K562 (cell line): ENCODE results near the gene PLD1. TPM values are rescaled to one million over a fixed set of nuclear protein-coding genes. Genes with fewer than 3 reads are reported as not detected.

ENCODE experiments used
- ATAC-seq: fragments of 200-7000 bp; cut with Tn5 transposase; 3 replicates; pipeline ENCODE4 v1.9.1; 2020; ENCODE audit warnings: moderate library complexity
- BruUV-seq: library from RNA; stranded (reverse); fragments of 400-500 nt; replicated peaks from 2 replicates; lab custom pipeline; 2021; lab: Mats Ljungman, UMichigan
- CTCF ChIA-PET: fragments of 300-600 bp; formaldehyde crosslinking; extraction: SDS; loops from one replicate; lab custom pipeline; 2021; ENCODE audit warnings: low intra/inter-chr PET ratio; lab: Yijun Ruan, JAX
- POLR2A ChIA-PET: fragments of 300-600, 350-650 bp; sonication (Branson Sonifier 250); formaldehyde crosslinking; extraction: SDS; loops from one replicate; lab custom pipeline; 2021; ENCODE audit warnings: antibody characterized with exemption, inconsistent platforms; lab: Yijun Ruan, JAX
- DNase-seq, 4 experiments: peaks; one replicate each; pipeline versions ENCODE4 v3.0.0 to v3.0.0-alpha.2; 2011 to 2018; ENCODE audit warnings: low spot score in 3 of 4, mixed read lengths in 3 of 4; ENCODE audit errors: extremely low read depth in 1 of 4
- FAIRE-seq: peaks from 2 replicates; lab custom pipeline; 2011; peaks lifted over from hg19 to GRCh38; lab: Jason Lieb, UNC
- H2AFZ ChIP-seq: 2 replicates; pipeline ENCODE4 v1.6.0; 2011; ENCODE audit warnings: low read depth, low read length, control low read depth, inconsistent platforms
- H3K27ac ChIP-seq: fragments of 200-600 bp; 3 replicates; pipeline ENCODE4 v1.8.0; 2011; ENCODE audit warnings: low read depth, mild to moderate bottlenecking, control low read depth, inconsistent platforms, low read length, moderate library complexity, mixed read lengths; ENCODE audit errors: extremely low read depth
- H3K27me3 ChIP-seq, 2 experiments: fragments of 300-600 bp in 1 of 2; 2 replicates in 1 of 2; 3 replicates in 1 of 2; pipeline versions ENCODE4 v1.6.0 to v1.8.0; 2011; ENCODE audit warnings: inconsistent platforms in 2 of 2, low read length in 2 of 2, mild to moderate bottlenecking in 1 of 2, mixed read lengths in 1 of 2, moderate library complexity in 1 of 2; ENCODE audit not compliant: control insufficient read depth in 2 of 2, insufficient read depth in 2 of 2
- H3K36me3 ChIP-seq: fragments of 300-600 bp; 3 replicates; pipeline ENCODE4 v1.8.0; 2011; ENCODE audit warnings: mild to moderate bottlenecking, low read length, inconsistent platforms; ENCODE audit not compliant: control insufficient read depth, insufficient read depth
- H3K4me1 ChIP-seq, 2 experiments: fragments of 200-600 bp in 1 of 2; replicated peaks in 1 of 2; 2 replicates in 1 of 2; 3 replicates in 1 of 2; pipeline versions ENCODE4 v1.5.1 to v1.8.0; 2011; ENCODE audit warnings: inconsistent platforms in 2 of 2, low read length in 2 of 2, mild to moderate bottlenecking in 1 of 2, mixed read lengths in 1 of 2, moderate library complexity in 1 of 2; ENCODE audit not compliant: control insufficient read depth in 2 of 2, insufficient read depth in 2 of 2
- H3K4me2 ChIP-seq: 2 replicates; pipeline ENCODE4 v1.6.1; 2011; ENCODE audit warnings: low read length, control low read depth, inconsistent platforms, mixed read lengths; ENCODE audit not compliant: insufficient read depth
- H3K4me3 ChIP-seq: fragments of 200-600 bp; sonication (generic), shearing (Covaris generic); 2 replicates; pipeline ENCODE4 v1.5.1; 2016; ENCODE audit warnings: control low read depth, inconsistent platforms
- H3K79me2 ChIP-seq: fragments of 200-600 bp; 3 replicates; pipeline ENCODE4 v1.8.0; 2011; ENCODE audit warnings: low read length, inconsistent platforms; ENCODE audit not compliant: control insufficient read depth, insufficient read depth
- H3K9ac ChIP-seq, 2 experiments: 2 replicates each; pipeline versions ENCODE4 v1.6.0 to v1.6.1; 2011; ENCODE audit warnings: low read depth in 2 of 2, low read length in 2 of 2, control low read depth in 1 of 2, inconsistent platforms in 1 of 2, mild to moderate bottlenecking in 1 of 2, mixed read lengths in 1 of 2; ENCODE audit not compliant: insufficient read depth in 1 of 2
- H3K9me1 ChIP-seq: one replicate; pipeline ENCODE4 v1.6.0; 2011; ENCODE audit warnings: inconsistent platforms, mild to moderate bottlenecking, low read length, moderate library complexity; ENCODE audit not compliant: control insufficient read depth, insufficient read depth
- H3K9me3 ChIP-seq: replicated peaks from 2 replicates; pipeline ENCODE4 v1.5.1; 2011; ENCODE audit warnings: low read depth, low read length, inconsistent platforms; ENCODE audit not compliant: control insufficient read depth, insufficient read depth
- H4K20me1 ChIP-seq: replicated peaks from 2 replicates; pipeline ENCODE4 v1.6.1; 2011; ENCODE audit warnings: low read length, inconsistent platforms, mixed read lengths; ENCODE audit not compliant: control insufficient read depth, insufficient read depth
- BHLHE40 ChIP-seq: IDR thresholded peaks from 2 replicates; pipeline ENCODE4 v1.6.1; 2011; ENCODE audit warnings: low read length, improper control_type of control experiment
- CREB1 ChIP-seq, 2 experiments: sonication (generic) in 1 of 2; formaldehyde crosslinking in 1 of 2; IDR thresholded peaks; 2 replicates each; pipeline versions ENCODE4 v1.6.1 to v1.8.0; 2012 to 2022; ENCODE audit warnings: inconsistent platforms in 1 of 2, mild to moderate bottlenecking in 1 of 2, missing genetic modification reagents in 1 of 2, moderate library complexity in 1 of 2
- MCM5 ChIP-seq: fragments of 450-650 bp; IDR thresholded peaks from 2 replicates; pipeline ENCODE4 v1.6.1; 2016; ENCODE audit warnings: low read depth
- MECOM ChIP-seq: fragments of 250-450 bp; sonication (Bioruptor Pico); IDR thresholded peaks from 2 replicates; pipeline ENCODE4 v1.8.0; 2022; ENCODE audit warnings: inconsistent platforms
- NFIC ChIP-seq: fragments of 450-650 bp; IDR thresholded peaks from 2 replicates; pipeline ENCODE4 v1.6.1; 2017; ENCODE audit warnings: mild to moderate bottlenecking, inconsistent platforms
- ZNF778 ChIP-seq: fragments of 450-650 bp; formaldehyde crosslinking; IDR thresholded peaks from 2 replicates; pipeline ENCODE4 v1.4.0; 2020; ENCODE audit warnings: mild to moderate bottlenecking, moderate library complexity
- whole genome bisulfite sequencing: fragments of 100-300 bp; shearing (Covaris generic); methylation state at CpG from one replicate; pipeline ENCODE4 v1.1.6; 2016; ENCODE audit warnings: low coverage, mixed read lengths; ENCODE audit not compliant: insufficient coverage; ENCODE audit errors: missing lambda C conversion rate; 5-methylcytosine and 5-hydroxymethylcytosine counted together
- in situ Hi-C: fragments of 300-500 bp; cut with MboI; formaldehyde crosslinking; loops from 4 replicates; pipeline ENCODE4 v1.15.0; 2018; ENCODE audit warnings: inconsistent platforms, mixed read lengths
- intact Hi-C: fragments of 100-400 bp; cut with micrococcal nuclease; formaldehyde crosslinking; loops from 2 replicates; pipeline ENCODE4 v1.14.2; 2022
- polyA plus RNA-seq, 8 experiments: library from polyadenylated mRNA; depleted of rRNA in 4 of 8; stranded (reverse) in 5 of 8; unstranded in 3 of 8; fragments of >200 nt; fragmentation: Nextera tagmentation in 2 of 8; fragmentation: Illumina TruSeq in 1 of 8; extraction: Ambion mirVana in 2 of 8; extraction: Trizol in 1 of 8; gene quantifications; 2 replicates each; pipeline versions ENCODE4 v1.2.1 to v1.2.3, GENCODE V29; 2011 to 2014; ENCODE audit warnings: inconsistent platforms in 1 of 8, missing spikeins in 1 of 8
- total RNA-seq, 7 experiments: library from RNA; depleted of rRNA in 6 of 7; stranded (reverse); fragments of >200 nt in 6 of 7; fragmentation: Illumina TruSeq in 2 of 7; extraction: Trizol in 2 of 7; gene quantifications; 2 replicates each; pipeline versions ENCODE4 v1.2.1 to v1.2.3, GENCODE V29; 2011 to 2021; ENCODE audit warnings: low replicate concordance in 1 of 7
- TF ChIP-seq, protein P1 (sequence below): fragments of 450-650 bp; IDR thresholded peaks from 2 replicates; pipeline ENCODE4 v1.6.1; 2016; ENCODE audit warnings: low read depth, mild to moderate bottlenecking, moderate library complexity
- TF ChIP-seq, protein P2 (sequence below), 2 experiments: fragments of 450-650 bp; IDR thresholded peaks; 2 replicates each; pipeline ENCODE4 v1.6.1; 2018; ENCODE audit warnings: mild to moderate bottlenecking in 2 of 2, low read depth in 1 of 2; ENCODE audit not compliant: partially characterized antibody in 2 of 2

PLD1 gene
- total and polyA plus RNA-seq, 9 of the 15 experiments (the other 6 are each of a cell fraction or from before 2014, with no cell fraction given), result 8.4 to 26.1 (median 18.6) TPM

GRCh38 chr3:171776411-171776810, 33.9 kb downstream of the PLD1 start (continued):
- TF ChIP-seq, protein P1, sequence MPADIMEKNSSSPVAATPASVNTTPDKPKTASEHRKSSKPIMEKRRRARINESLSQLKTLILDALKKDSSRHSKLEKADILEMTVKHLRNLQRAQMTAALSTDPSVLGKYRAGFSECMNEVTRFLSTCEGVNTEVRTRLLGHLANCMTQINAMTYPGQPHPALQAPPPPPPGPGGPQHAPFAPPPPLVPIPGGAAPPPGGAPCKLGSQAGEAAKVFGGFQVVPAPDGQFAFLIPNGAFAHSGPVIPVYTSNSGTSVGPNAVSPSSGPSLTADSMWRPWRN, result no peak
- TF ChIP-seq NFIC, result no peak
- TF ChIP-seq MCM5, result no peak
- no peak for TF ChIP-seq ZNF778
- no peak for TF ChIP-seq MECOM (CRISPR knock-in tag)
- TF ChIP-seq, protein P2, sequence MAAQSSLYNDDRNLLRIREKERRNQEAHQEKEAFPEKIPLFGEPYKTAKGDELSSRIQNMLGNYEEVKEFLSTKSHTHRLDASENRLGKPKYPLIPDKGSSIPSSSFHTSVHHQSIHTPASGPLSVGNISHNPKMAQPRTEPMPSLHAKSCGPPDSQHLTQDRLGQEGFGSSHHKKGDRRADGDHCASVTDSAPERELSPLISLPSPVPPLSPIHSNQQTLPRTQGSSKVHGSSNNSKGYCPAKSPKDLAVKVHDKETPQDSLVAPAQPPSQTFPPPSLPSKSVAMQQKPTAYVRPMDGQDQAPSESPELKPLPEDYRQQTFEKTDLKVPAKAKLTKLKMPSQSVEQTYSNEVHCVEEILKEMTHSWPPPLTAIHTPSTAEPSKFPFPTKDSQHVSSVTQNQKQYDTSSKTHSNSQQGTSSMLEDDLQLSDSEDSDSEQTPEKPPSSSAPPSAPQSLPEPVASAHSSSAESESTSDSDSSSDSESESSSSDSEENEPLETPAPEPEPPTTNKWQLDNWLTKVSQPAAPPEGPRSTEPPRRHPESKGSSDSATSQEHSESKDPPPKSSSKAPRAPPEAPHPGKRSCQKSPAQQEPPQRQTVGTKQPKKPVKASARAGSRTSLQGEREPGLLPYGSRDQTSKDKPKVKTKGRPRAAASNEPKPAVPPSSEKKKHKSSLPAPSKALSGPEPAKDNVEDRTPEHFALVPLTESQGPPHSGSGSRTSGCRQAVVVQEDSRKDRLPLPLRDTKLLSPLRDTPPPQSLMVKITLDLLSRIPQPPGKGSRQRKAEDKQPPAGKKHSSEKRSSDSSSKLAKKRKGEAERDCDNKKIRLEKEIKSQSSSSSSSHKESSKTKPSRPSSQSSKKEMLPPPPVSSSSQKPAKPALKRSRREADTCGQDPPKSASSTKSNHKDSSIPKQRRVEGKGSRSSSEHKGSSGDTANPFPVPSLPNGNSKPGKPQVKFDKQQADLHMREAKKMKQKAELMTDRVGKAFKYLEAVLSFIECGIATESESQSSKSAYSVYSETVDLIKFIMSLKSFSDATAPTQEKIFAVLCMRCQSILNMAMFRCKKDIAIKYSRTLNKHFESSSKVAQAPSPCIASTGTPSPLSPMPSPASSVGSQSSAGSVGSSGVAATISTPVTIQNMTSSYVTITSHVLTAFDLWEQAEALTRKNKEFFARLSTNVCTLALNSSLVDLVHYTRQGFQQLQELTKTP (IDR thresholded peaks at IDR 0.05; ENCODE audit: low read depth in 1 of 2, partially characterized antibody in 2 of 2), result no peak
- TF ChIP-seq, all 486 proteins: peak for 0

GRCh38 chr3:171775943-171776342, 34.3 kb downstream of the PLD1 start:
- Histone ChIP-seq H3K27me3 (no peaks in the 10 kb centered on the region), H2AFZ (no peak overlapping the region), H3K27ac (no peak overlapping the region), H4K20me1 (no peaks in the 10 kb centered on the region), H3K79me2 (no peaks in the 10 kb centered on the region; the same call in 2 of the 3 replicates), H3K4me2 (no peak overlapping the region), H3K36me3 (no peaks in the 10 kb centered on the region), H3K4me1 (peaks cover 0 to 2% of the 10 kb centered on the region in 2 experiments; a peak in 1 of 5 replicates), H3K9me3 (no peaks in the 10 kb centered on the region), H3K9ac (no peak overlapping the region), H3K9me1 (no peaks in the 10 kb centered on the region), H3K4me3 (no peak overlapping the region)
- TF ChIP-seq BHLHE40 (no peak), CREB1 (IDR thresholded peaks at IDR 0.05) (no peak), CREB1 (CRISPR knock-in tag; IDR thresholded peaks at IDR 0.05) (no peak)
- BruUV-seq, result no TSS peak
- DNase-seq (no peak), ATAC-seq (no peak), FAIRE-seq (no peak)
- WGBS, result 69% methylated on average over 8 of the region's 8 CpGs
- CTCF ChIA-PET, result no interaction called here
- POLR2A ChIA-PET, result interaction anchor here (1.2 kb wide), 1 partner anchor 316 kb away, joined by 3 read pairs; the partner anchor contains the start of gene TNIK
- intact Hi-C loops, result no loop called here
- in situ Hi-C loops, result no loop called here
